HCT116 (cell line): Measurements from ENCODE around the gene TCF12. TPM values are rescaled to one million over a fixed set of nuclear protein-coding genes. Genes with fewer than 3 reads are reported as not detected.
A peak's percentile ranks its signal among the peaks of the same experiment; 100 is the strongest.

Source experiments
- ATAC-seq: fragments of 200-7000 bp; cut with Tn5 transposase; 2 replicates; pipeline ENCODE4 v1.9.1; 2020; ENCODE audit warnings: mild to moderate bottlenecking, moderate library complexity
- BruUV-seq: library from RNA; stranded (reverse); fragments of 400-500 nt; replicated peaks from 2 replicates; lab custom pipeline; 2021; lab: Mats Ljungman, UMichigan
- CTCF ChIA-PET: fragments of 300-600 bp; sonication (Branson Sonifier 250); formaldehyde crosslinking; loops from one replicate; lab custom pipeline; 2021; ENCODE audit warnings: antibody characterized with exemption; lab: Charles Lee
- POLR2A ChIA-PET: fragments of 300-600, 350-600 bp; sonication (Branson Sonifier 250); formaldehyde crosslinking; loops from one replicate; lab custom pipeline; 2021; ENCODE audit warnings: antibody characterized with exemption; lab: Charles Lee
- RAD21 ChIA-PET, 2 experiments: fragments of 300-600 bp; sonication (Branson Sonifier 250); formaldehyde crosslinking; loops; one replicate each; lab custom pipeline; 2023; ENCODE audit warnings: low total read pairs in 2 of 2; ENCODE audit not compliant: uncharacterized antibody in 2 of 2, unreplicated experiment in 2 of 2, low non-redundant PET in 1 of 2; lab: Charles Lee
- DNase-seq: peaks from one replicate; pipeline ENCODE4 v3.0.0-alpha.2; 2010; ENCODE audit warnings: low read depth, low spot score
- H2AFZ ChIP-seq: fragments of 200-600 bp; shearing (Covaris generic), sonication (generic); 2 replicates; pipeline ENCODE4 v1.6.1; 2017; ENCODE audit warnings: low read depth, mixed run types, mixed read lengths, antibody characterized with exemption, low read length; ENCODE audit not compliant: poor library complexity, severe bottlenecking
- H3K27ac ChIP-seq: 2 replicates; pipeline ENCODE4 v1.5.1; 2012; ENCODE audit warnings: low read depth, low read length
- H3K27me3 ChIP-seq: fragments of 200-600 bp; sonication (generic); 2 replicates; pipeline ENCODE4 v1.6.1; 2016; ENCODE audit warnings: mixed run types, low read length, mixed read lengths; ENCODE audit not compliant: insufficient read depth
- H3K36me3 ChIP-seq, 2 experiments: fragments of 200-500 bp in 1 of 2; fragments of 200-600 bp in 1 of 2; sonication (Bioruptor generic) in 1 of 2; sonication (generic) in 1 of 2; 2 replicates each; pipeline versions ENCODE4 v1.5.1 to v1.6.1; 2014 to 2016; ENCODE audit warnings: low read length in 2 of 2, inconsistent platforms in 1 of 2, mixed read lengths in 1 of 2, mixed run types in 1 of 2; ENCODE audit not compliant: insufficient read depth in 2 of 2, control insufficient read depth in 1 of 2
- H3K4me1 ChIP-seq, 2 experiments: fragments of 200-600 bp in 1 of 2; sonication (generic) in 1 of 2; 2 replicates each; pipeline versions ENCODE4 v1.5.1 to v1.6.1; 2012 to 2017; ENCODE audit warnings: low read length in 2 of 2, inconsistent platforms in 1 of 2, mild to moderate bottlenecking in 1 of 2, mixed read lengths in 1 of 2, mixed run types in 1 of 2, moderate library complexity in 1 of 2; ENCODE audit not compliant: insufficient read depth in 2 of 2, control insufficient read depth in 1 of 2
- H3K4me2 ChIP-seq: fragments of 200-600 bp; sonication (generic); 2 replicates; pipeline ENCODE4 v1.6.1; 2017; ENCODE audit warnings: mixed run types, low read length, mixed read lengths
- H3K4me3 ChIP-seq, 2 experiments: fragments of 200-600 bp in 1 of 2; sonication (generic) in 1 of 2; replicated peaks in 1 of 2; 2 replicates each; pipeline ENCODE4 v1.5.1; 2011 to 2016; ENCODE audit warnings: low read length in 2 of 2, control low read depth in 1 of 2, low read depth in 1 of 2, mild to moderate bottlenecking in 1 of 2, mixed read lengths in 1 of 2, mixed run types in 1 of 2
- H3K79me2 ChIP-seq: fragments of 200-600 bp; sonication (generic); 2 replicates; pipeline ENCODE4 v1.6.1; 2017; ENCODE audit warnings: mild to moderate bottlenecking, mixed run types, low read length, moderate library complexity, mixed read lengths; ENCODE audit not compliant: insufficient read depth
- H3K9ac ChIP-seq: fragments of 200-600 bp; sonication (generic); 2 replicates; pipeline ENCODE4 v1.6.1; 2016; ENCODE audit warnings: low read length, mixed read lengths
- H3K9me2 ChIP-seq: fragments of 200-600 bp; sonication (generic), shearing (Covaris generic); 2 replicates; pipeline ENCODE4 v1.6.1; 2017; ENCODE audit warnings: mixed run types, mild to moderate bottlenecking, moderate library complexity; ENCODE audit not compliant: insufficient read depth
- H3K9me3 ChIP-seq, 2 experiments: fragments of 200-500 bp in 1 of 2; fragments of 200-600 bp in 1 of 2; sonication (Bioruptor generic) in 1 of 2; sonication (generic) in 1 of 2; 2 replicates each; pipeline ENCODE4 v1.6.1; 2014 to 2017; ENCODE audit warnings: low read length in 2 of 2, mixed read lengths in 2 of 2, inconsistent platforms in 1 of 2, low read depth in 1 of 2, mild to moderate bottlenecking in 1 of 2, mixed run types in 1 of 2, moderate library complexity in 1 of 2; ENCODE audit not compliant: control insufficient read depth in 1 of 2, insufficient read depth in 1 of 2
- H4K20me1 ChIP-seq: fragments of 200-600 bp; sonication (generic), shearing (Covaris generic); 2 replicates; pipeline ENCODE4 v1.6.1; 2017; ENCODE audit warnings: mixed run types, mild to moderate bottlenecking, moderate library complexity; ENCODE audit not compliant: insufficient read depth
- ATF3 ChIP-seq: IDR thresholded peaks from 2 replicates; pipeline ENCODE4 v1.6.1; 2012
- CBX3 ChIP-seq: IDR thresholded peaks from 2 replicates; pipeline ENCODE4 v1.6.1; 2012; ENCODE audit warnings: low read depth
- CEBPB ChIP-seq: IDR thresholded peaks from 2 replicates; pipeline ENCODE4 v1.6.1; 2012; ENCODE audit warnings: low read depth
- CTCF ChIP-seq, 3 experiments: fragments of 200-600 bp in 1 of 3; sonication (generic) in 1 of 3; IDR thresholded peaks in 2 of 3; conservative IDR thresholded peaks in 1 of 3; 2 replicates each; pipeline ENCODE4 v1.5.1; 2012 to 2017; ENCODE audit warnings: low read depth in 2 of 3, low read length in 2 of 3, antibody characterized with exemption in 1 of 3, borderline replicate concordance in 1 of 3, control low read depth in 1 of 3, mild to moderate bottlenecking in 1 of 3, mixed read lengths in 1 of 3, mixed run types in 1 of 3, moderate library complexity in 1 of 3; ENCODE audit not compliant: insufficient read depth in 1 of 3
- EZH2 ChIP-seq: fragments of 200-600 bp; sonication (generic); IDR thresholded peaks from 2 replicates; pipeline ENCODE4 v1.6.1; 2017; ENCODE audit warnings: antibody characterized with exemption, mixed run types
- FOSL1 ChIP-seq: IDR thresholded peaks from 2 replicates; pipeline ENCODE4 v1.6.1; 2012; ENCODE audit warnings: low read depth
- POLR2AphosphoS5 ChIP-seq: IDR thresholded peaks from 2 replicates; pipeline ENCODE4 v1.6.1; 2011; ENCODE audit warnings: mild to moderate bottlenecking, low read depth, low read length, moderate library complexity
- RAD21 ChIP-seq: IDR thresholded peaks from 2 replicates; pipeline ENCODE4 v1.6.1; 2012; ENCODE audit warnings: low read depth, mild to moderate bottlenecking
- SIN3A ChIP-seq: IDR thresholded peaks from 2 replicates; pipeline ENCODE4 v1.6.1; 2012; ENCODE audit warnings: low read depth
- ZFX ChIP-seq: fragments of 450-650 bp; IDR thresholded peaks from 2 replicates; pipeline ENCODE4 v1.6.1; 2017
- intact Hi-C: fragments of 100-400 bp; cut with micrococcal nuclease; formaldehyde crosslinking; loops from 2 replicates; pipeline ENCODE4 v1.10.0; 2022
- total RNA-seq: library from RNA; stranded (reverse); gene quantifications from one replicate; pipeline ENCODE4 v1.2.1, GENCODE V29; 2021; ENCODE audit not compliant: unreplicated experiment
- TF ChIP-seq, protein P1 (sequence below): IDR thresholded peaks from 2 replicates; pipeline ENCODE4 v1.6.1; 2011; ENCODE audit warnings: mild to moderate bottlenecking, low read length, moderate library complexity; ENCODE audit not compliant: insufficient replicate concordance; ENCODE audit errors: extremely low read depth
- TF ChIP-seq, protein P2 (sequence below): IDR thresholded peaks from 2 replicates; pipeline ENCODE4 v1.6.1; 2012
- TF ChIP-seq, protein P3 (sequence below): IDR thresholded peaks from 2 replicates; pipeline ENCODE4 v1.6.1; 2012; ENCODE audit warnings: low read depth

Gene TCF12
- total RNA-seq, 1 experiment from 2014 or later: 71.6 TPM

- H3K9me3 ChIP-seq: no peaks in the 10 kb centered on the region
- intact Hi-C loops: no loop called here
- no peak overlapping the region; the same call in 1 of the 2 replicates for H3K27ac ChIP-seq
- POLR2A ChIA-PET: no interaction called here
- H3K36me3 ChIP-seq: no peaks in the 10 kb centered on the region
- H3K4me3 ChIP-seq: no peak overlapping the region
- no TSS peak for BruUV-seq
- H3K9me2 ChIP-seq: no peaks in the 10 kb centered on the region
- CTCF ChIA-PET: no interaction called here
- TF ChIP-seq ZFX (no peak), CEBPB (no peak), SIN3A (no peak), EZH2 (no peak), FOSL1 (no peak), CBX3 (no peak)
- TF ChIP-seq, protein P1, sequence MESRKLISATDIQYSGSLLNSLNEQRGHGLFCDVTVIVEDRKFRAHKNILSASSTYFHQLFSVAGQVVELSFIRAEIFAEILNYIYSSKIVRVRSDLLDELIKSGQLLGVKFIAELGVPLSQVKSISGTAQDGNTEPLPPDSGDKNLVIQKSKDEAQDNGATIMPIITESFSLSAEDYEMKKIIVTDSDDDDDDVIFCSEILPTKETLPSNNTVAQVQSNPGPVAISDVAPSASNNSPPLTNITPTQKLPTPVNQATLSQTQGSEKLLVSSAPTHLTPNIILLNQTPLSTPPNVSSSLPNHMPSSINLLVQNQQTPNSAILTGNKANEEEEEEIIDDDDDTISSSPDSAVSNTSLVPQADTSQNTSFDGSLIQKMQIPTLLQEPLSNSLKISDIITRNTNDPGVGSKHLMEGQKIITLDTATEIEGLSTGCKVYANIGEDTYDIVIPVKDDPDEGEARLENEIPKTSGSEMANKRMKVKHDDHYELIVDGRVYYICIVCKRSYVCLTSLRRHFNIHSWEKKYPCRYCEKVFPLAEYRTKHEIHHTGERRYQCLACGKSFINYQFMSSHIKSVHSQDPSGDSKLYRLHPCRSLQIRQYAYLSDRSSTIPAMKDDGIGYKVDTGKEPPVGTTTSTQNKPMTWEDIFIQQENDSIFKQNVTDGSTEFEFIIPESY: no peak
- peaks cover 40% of the 10 kb centered on the region for H3K79me2 ChIP-seq
- no peak overlapping the region for H2AFZ ChIP-seq
- DNase-seq (no peak), ATAC-seq (peak; percentile 38; the same call in 1 of the 2 replicates)
- H3K9ac ChIP-seq: no peak overlapping the region
- peaks cover 0 to 22% of the 10 kb centered on the region in 2 experiments; a peak in 2 of 4 replicates for H3K4me1 ChIP-seq
- RAD21 ChIA-PET: no interaction called here
- no peaks in the 10 kb centered on the region for H3K27me3 ChIP-seq
- H3K4me2 ChIP-seq: peak overlapping the region; percentile 31
- H4K20me1 ChIP-seq: no peaks in the 10 kb centered on the region
Measured at GRCh38 chr15:57061281-57061680, 142.8 kb downstream of the TCF12 start.

DNA sequence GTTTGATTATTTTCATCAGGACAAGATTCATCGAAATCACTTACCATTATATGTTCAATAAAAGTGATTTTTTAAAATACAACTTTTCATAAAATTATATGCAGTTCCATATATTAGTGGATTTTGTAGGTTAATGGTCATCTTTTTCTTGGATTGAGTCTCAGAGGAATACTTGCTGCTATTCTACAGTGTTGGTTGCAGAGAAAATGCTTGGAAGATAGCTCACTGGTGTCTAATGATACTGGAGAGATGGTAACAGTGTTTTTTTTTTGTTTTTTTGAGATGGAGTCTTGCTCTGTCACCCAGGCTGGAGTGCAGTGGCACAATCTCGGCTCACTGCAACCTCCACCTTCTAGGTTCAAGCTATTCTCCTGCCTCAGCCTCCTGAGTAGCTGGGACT lies 143.3 kb downstream of the TCF12 start:
- Histone ChIP-seq H3K79me2 (peaks cover 37% of the 10 kb centered on the region), H4K20me1 (no peaks in the 10 kb centered on the region), H3K4me3 (no peak overlapping the region), H3K9me3 (no peaks in the 10 kb centered on the region), H3K36me3 (no peaks in the 10 kb centered on the region), H2AFZ (no peak overlapping the region), H3K27me3 (no peaks in the 10 kb centered on the region), H3K4me2 (no peak overlapping the region), H3K9me2 (no peaks in the 10 kb centered on the region), H3K4me1 (peaks cover 0 to 22% of the 10 kb centered on the region in 2 experiments; a peak in 2 of 4 replicates), H3K9ac (no peak overlapping the region), H3K27ac (no peak overlapping the region)
- ChIA-PET RAD21 (no interaction called here), CTCF (no interaction called here), POLR2A (no interaction called here)
- DNase-seq: no peak
- no TSS peak for BruUV-seq
- intact Hi-C loops: no loop called here
- no peak for ATAC-seq
- TF ChIP-seq FOSL1 (no peak), ATF3 (no peak), CTCF (IDR thresholded peaks at IDR 0.05 in 2 of 3, conservative IDR thresholded peaks at IDR 0.05 in 1 of 3; ENCODE audit: borderline replicate concordance in 1 of 3, insufficient read depth in 1 of 3, low read depth in 2 of 3, low read length in 2 of 3) (no peak), RAD21 (no peak), CEBPB (no peak), POLR2AphosphoS5 (no peak)
- TF ChIP-seq, protein P2, sequence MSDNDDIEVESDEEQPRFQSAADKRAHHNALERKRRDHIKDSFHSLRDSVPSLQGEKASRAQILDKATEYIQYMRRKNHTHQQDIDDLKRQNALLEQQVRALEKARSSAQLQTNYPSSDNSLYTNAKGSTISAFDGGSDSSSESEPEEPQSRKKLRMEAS: no peak
- TF ChIP-seq, protein P3, sequence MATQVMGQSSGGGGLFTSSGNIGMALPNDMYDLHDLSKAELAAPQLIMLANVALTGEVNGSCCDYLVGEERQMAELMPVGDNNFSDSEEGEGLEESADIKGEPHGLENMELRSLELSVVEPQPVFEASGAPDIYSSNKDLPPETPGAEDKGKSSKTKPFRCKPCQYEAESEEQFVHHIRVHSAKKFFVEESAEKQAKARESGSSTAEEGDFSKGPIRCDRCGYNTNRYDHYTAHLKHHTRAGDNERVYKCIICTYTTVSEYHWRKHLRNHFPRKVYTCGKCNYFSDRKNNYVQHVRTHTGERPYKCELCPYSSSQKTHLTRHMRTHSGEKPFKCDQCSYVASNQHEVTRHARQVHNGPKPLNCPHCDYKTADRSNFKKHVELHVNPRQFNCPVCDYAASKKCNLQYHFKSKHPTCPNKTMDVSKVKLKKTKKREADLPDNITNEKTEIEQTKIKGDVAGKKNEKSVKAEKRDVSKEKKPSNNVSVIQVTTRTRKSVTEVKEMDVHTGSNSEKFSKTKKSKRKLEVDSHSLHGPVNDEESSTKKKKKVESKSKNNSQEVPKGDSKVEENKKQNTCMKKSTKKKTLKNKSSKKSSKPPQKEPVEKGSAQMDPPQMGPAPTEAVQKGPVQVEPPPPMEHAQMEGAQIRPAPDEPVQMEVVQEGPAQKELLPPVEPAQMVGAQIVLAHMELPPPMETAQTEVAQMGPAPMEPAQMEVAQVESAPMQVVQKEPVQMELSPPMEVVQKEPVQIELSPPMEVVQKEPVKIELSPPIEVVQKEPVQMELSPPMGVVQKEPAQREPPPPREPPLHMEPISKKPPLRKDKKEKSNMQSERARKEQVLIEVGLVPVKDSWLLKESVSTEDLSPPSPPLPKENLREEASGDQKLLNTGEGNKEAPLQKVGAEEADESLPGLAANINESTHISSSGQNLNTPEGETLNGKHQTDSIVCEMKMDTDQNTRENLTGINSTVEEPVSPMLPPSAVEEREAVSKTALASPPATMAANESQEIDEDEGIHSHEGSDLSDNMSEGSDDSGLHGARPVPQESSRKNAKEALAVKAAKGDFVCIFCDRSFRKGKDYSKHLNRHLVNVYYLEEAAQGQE: no peak
